Measurements from ENCODE around the gene ITGAL.

Gene ITGAL

GRCh38 chr16:30526823-30527634, 54.5 kb downstream of the ITGAL start:
- no peak for TF ChIP-seq EP300 (IDR thresholded peaks at IDR 0.05; ENCODE audit: borderline replicate concordance)
- peak; percentile 67 for TF ChIP-seq TAF1 (IDR thresholded peaks at IDR 0.05; ENCODE audit: low read depth)
- peak; percentile 29; the same call in 1 of the 2 replicates for TF ChIP-seq TCF12 (IDR thresholded peaks at IDR 0.05; ENCODE audit: low read depth)
- no peak; the same call in none of the 2 replicates for TF ChIP-seq MAX (IDR thresholded peaks at IDR 0.05)
- no peak for TF ChIP-seq TEAD4 (IDR thresholded peaks at IDR 0.05)
- TF ChIP-seq EGR1 (IDR thresholded peaks at IDR 0.05), result peak; percentile 79
- no peak; the same call in 1 of the 2 replicates for TF ChIP-seq ZBTB7A (IDR thresholded peaks at IDR 0.05; ENCODE audit: low read depth)
- TF ChIP-seq NFIC (IDR thresholded peaks at IDR 0.05), result peak; percentile 18; the same call in 1 of the 2 replicates
- 0 out of 2 replicates have a peak, but pooled peaks have one; percentile 14 for TF ChIP-seq FOXM1 (IDR thresholded peaks at IDR 0.05; ENCODE audit: borderline replicate concordance, low read depth)
- peak; percentile 33; the same call in 1 of the 2 replicates for TF ChIP-seq USF1 (IDR thresholded peaks at IDR 0.05)
- TF ChIP-seq RAD21 (IDR thresholded peaks at IDR 0.05; ENCODE audit: low read depth), result no peak
- peak; percentile 45; the same call in 1 of the 2 replicates for TF ChIP-seq YY1 (IDR thresholded peaks at IDR 0.05; ENCODE audit: low read depth)
- no peak for TF ChIP-seq CREB1 (IDR thresholded peaks at IDR 0.05; ENCODE audit: low read depth)
- no peak for TF ChIP-seq CEBPB (IDR thresholded peaks at IDR 0.05)
- TF ChIP-seq REST (IDR thresholded peaks at IDR 0.05; ENCODE audit: low read depth), result no peak

- TF ChIP-seq YY1 (IDR thresholded peaks at IDR 0.05; ENCODE audit: low read depth) (peak; percentile 15; the same call in 1 of the 2 replicates), TEAD4 (IDR thresholded peaks at IDR 0.05) (no peak)
These were observed 55.2 kb downstream of the ITGAL start for GRCh38 chr16:30527635-30528178.

- no peak for TF ChIP-seq USF1 (IDR thresholded peaks at IDR 0.05)
These were observed 56.4 kb downstream of the ITGAL start for GRCh38 chr16:30528799-30529457.

- no peak for TF ChIP-seq TEAD4 (IDR thresholded peaks at IDR 0.05)
- TF ChIP-seq CEBPB (IDR thresholded peaks at IDR 0.05), result no peak
- no peak for TF ChIP-seq TCF12 (IDR thresholded peaks at IDR 0.05; ENCODE audit: low read depth)
- TF ChIP-seq FOXM1 (IDR thresholded peaks at IDR 0.05; ENCODE audit: borderline replicate concordance, low read depth), result no peak
- no peak for TF ChIP-seq CREB1 (IDR thresholded peaks at IDR 0.05; ENCODE audit: low read depth)
- no peak for TF ChIP-seq NFIC (IDR thresholded peaks at IDR 0.05)
- no peak for TF ChIP-seq YY1 (IDR thresholded peaks at IDR 0.05; ENCODE audit: low read depth)
- TF ChIP-seq USF1 (IDR thresholded peaks at IDR 0.05), result no peak
- no peak for TF ChIP-seq EP300 (IDR thresholded peaks at IDR 0.05; ENCODE audit: borderline replicate concordance)
- no peak for TF ChIP-seq TAF1 (IDR thresholded peaks at IDR 0.05; ENCODE audit: low read depth)
These were observed 57.9 kb downstream of the ITGAL start for GRCh38 chr16:30530163-30531037.

GRCh38 chr16:30532285-30533145, 60.0 kb downstream of the ITGAL start:
- TF ChIP-seq RAD21 (IDR thresholded peaks at IDR 0.05; ENCODE audit: low read depth) (no peak), USF1 (IDR thresholded peaks at IDR 0.05) (no peak), ZBTB7A (IDR thresholded peaks at IDR 0.05; ENCODE audit: low read depth) (no peak), MAX (IDR thresholded peaks at IDR 0.05) (no peak), CEBPB (IDR thresholded peaks at IDR 0.05) (no peak), YY1 (IDR thresholded peaks at IDR 0.05; ENCODE audit: low read depth) (no peak), NFIC (IDR thresholded peaks at IDR 0.05) (no peak), EP300 (IDR thresholded peaks at IDR 0.05; ENCODE audit: borderline replicate concordance) (no peak), REST (IDR thresholded peaks at IDR 0.05; ENCODE audit: low read depth) (no peak), TEAD4 (IDR thresholded peaks at IDR 0.05) (no peak), TCF12 (IDR thresholded peaks at IDR 0.05; ENCODE audit: low read depth) (no peak), CREB1 (IDR thresholded peaks at IDR 0.05; ENCODE audit: low read depth) (no peak), FOXM1 (IDR thresholded peaks at IDR 0.05; ENCODE audit: borderline replicate concordance, low read depth) (no peak), EGR1 (IDR thresholded peaks at IDR 0.05) (no peak), TAF1 (IDR thresholded peaks at IDR 0.05; ENCODE audit: low read depth) (no peak)
